Activated CD8-positive, alpha-beta memory T cell treated with anti-CD3 and anti-CD28 coated beads, Interleukin-2, amount 10 ng/mL, durations not matched to agents 7 days and 5 days (primary cell): ENCODE measurements around the gene ZNF736. TPM values are rescaled to one million over a fixed set of nuclear protein-coding genes. Genes with fewer than 3 reads are reported as not detected.
A peak's percentile ranks its signal among the peaks of the same experiment; 100 is the strongest.
"Not testable (repeated sequence)": the region's sequence is repeated elsewhere in the genome, so short reads cannot be mapped to it uniquely, and the experiment has no call there.

ENCODE experiments used
- ATAC-seq: fragments of 150-1000 bp; cut with Tn5 transposase; one replicate; pipeline ENCODE4 v1.10.0; 2021; ENCODE audit warnings: moderate library complexity
- CTCF ChIA-PET: fragments of 350-600 bp; sonication (Branson Sonifier 250); formaldehyde crosslinking; loops from one replicate; lab custom pipeline; 2021; ENCODE audit warnings: antibody characterized with exemption; lab: Charles Lee
- DNase-seq: peaks from one replicate; pipeline ENCODE4 v3.0.0-alpha.2; 2020
- H3K27ac Mint-ChIP-seq: one replicate; pipeline ENCODE4 v1.8.0; 2021; ENCODE audit warnings: mild to moderate bottlenecking, mixed read lengths
- H3K27me3 Mint-ChIP-seq: one replicate; pipeline ENCODE4 v1.8.0; 2021; ENCODE audit warnings: mixed read lengths
- H3K36me3 Mint-ChIP-seq: one replicate; pipeline ENCODE4 v1.8.0; 2021; ENCODE audit warnings: mild to moderate bottlenecking, mixed read lengths
- H3K4me1 Mint-ChIP-seq: one replicate; pipeline ENCODE4 v1.8.0; 2021; ENCODE audit warnings: mixed read lengths
- H3K4me3 Mint-ChIP-seq: one replicate; pipeline ENCODE4 v1.8.0; 2021; ENCODE audit warnings: mild to moderate bottlenecking, moderate library complexity, mixed read lengths
- H3K9me3 Mint-ChIP-seq: one replicate; pipeline ENCODE4 v1.8.0; 2022; ENCODE audit warnings: low read depth, mixed read lengths
- total RNA-seq, 2 experiments: library from RNA; stranded (reverse); gene quantifications; one replicate each; pipeline ENCODE4 v1.2.3, GENCODE V29; 2021

ZNF736 gene
- 10 to 100 TPM; 20.1 to 28.7 TPM for total RNA-seq

GRCh38 chr7:64313740-64314491, at the start of gene ZNF736:
Gene ZNF736 (plus strand): TSS chr7:64313961. CDS start chr7:64314151, 190 bp downstream.
- ATAC-seq (peak; percentile 100), DNase-seq (peak; percentile 94)
- Mint-ChIP-seq H3K27me3 (no peaks in the 10 kb centered on the region), H3K4me3 (peak within 1 kb of the TSS; percentile 99), H3K27ac (peak within 1 kb of the TSS; percentile 100), H3K36me3 (peaks cover 39% of the 10 kb centered on the region), H3K9me3 (peaks cover 9% of the 10 kb centered on the region), H3K4me1 (peaks cover 22% of the 10 kb centered on the region)
- CTCF ChIA-PET = interaction anchor here (0.6 to 1.4 kb wide), 4 partner anchors 13 to 386 kb away, joined by 3 to 5 read pairs (median 4); partner anchors contain the start of genes ZNF107 and ZNF680

GRCh38 chr7:64266341-64266919, 47.3 kb upstream of the ZNF736 start:
- Mint-ChIP-seq H3K9me3 (peaks cover 35% of the 10 kb centered on the region), H3K27ac (no peak overlapping the region), H3K27me3 (no peaks in the 10 kb centered on the region), H3K4me3 (no peak overlapping the region), H3K4me1 (no peaks in the 10 kb centered on the region), H3K36me3 (peaks cover 2% of the 10 kb centered on the region)
- ATAC-seq (no peak), DNase-seq (no peak)
- CTCF ChIA-PET = no interaction called here

GRCh38 chr7:64277630-64278029, 36.1 kb upstream of the ZNF736 start:
- Mint-ChIP-seq H3K9me3 (peaks cover 13% of the 10 kb centered on the region), H3K36me3 (no peaks in the 10 kb centered on the region), H3K4me3 (no peak overlapping the region), H3K4me1 (no peaks in the 10 kb centered on the region), H3K27ac (no peak overlapping the region), H3K27me3 (no peaks in the 10 kb centered on the region)
- ATAC-seq = no peak
- DNase-seq = no peak
- CTCF ChIA-PET = no interaction called here

GRCh38 chr7:64294701-64295420, 18.9 kb upstream of the ZNF736 start:
- H3K4me1 Mint-ChIP-seq = no peaks in the 10 kb centered on the region
- H3K27ac Mint-ChIP-seq = no peak overlapping the region
- no peak for ATAC-seq
- no peaks in the 10 kb centered on the region for H3K27me3 Mint-ChIP-seq
- no peaks in the 10 kb centered on the region for H3K36me3 Mint-ChIP-seq
- no peak for DNase-seq
- CTCF ChIA-PET = no interaction called here
- H3K9me3 Mint-ChIP-seq = peaks cover 13% of the 10 kb centered on the region
- no peak overlapping the region for H3K4me3 Mint-ChIP-seq

GRCh38 chr7:64297418-64297817, 16.3 kb upstream of the ZNF736 start:
- CTCF ChIA-PET, ATAC-seq, H3K4me1 Mint-ChIP-seq, H3K27me3 Mint-ChIP-seq, H3K4me3 Mint-ChIP-seq, H3K36me3 Mint-ChIP-seq, DNase-seq, H3K27ac Mint-ChIP-seq: not testable (repeated sequence)
- peaks cover 24% of the 10 kb centered on the region for H3K9me3 Mint-ChIP-seq

- ATAC-seq = no peak
- Mint-ChIP-seq H3K27me3 (no peaks in the 10 kb centered on the region), H3K4me1 (peaks cover 2% of the 10 kb centered on the region), H3K4me3 (no peak overlapping the region), H3K27ac (no peak overlapping the region), H3K9me3 (peaks cover 31% of the 10 kb centered on the region), H3K36me3 (peaks cover 2% of the 10 kb centered on the region)
- no peak for DNase-seq
- CTCF ChIA-PET = no interaction called here
Observed at GRCh38 chr7:64300641-64301405, 12.9 kb upstream of the ZNF736 start.

GRCh38 chr7:64307254-64308015, 6.3 kb upstream of the ZNF736 start:
- H3K4me1 Mint-ChIP-seq = peaks cover 17% of the 10 kb centered on the region
- DNase-seq (peak; percentile 97), ATAC-seq (peak; percentile 99)
- H3K4me3 Mint-ChIP-seq = peak overlapping the region; percentile 90
- peak overlapping the region; percentile 94 for H3K27ac Mint-ChIP-seq
- H3K36me3 Mint-ChIP-seq = peaks cover 19% of the 10 kb centered on the region
- H3K9me3 Mint-ChIP-seq = peaks cover 8% of the 10 kb centered on the region
- CTCF ChIA-PET = interaction anchor here (0.9 to 1.1 kb wide), 2 partner anchors 359 to 487 kb away, joined by 3 to 4 read pairs; partner anchors contain the start of genes ZNF107 and ZNF138
- H3K27me3 Mint-ChIP-seq = no peaks in the 10 kb centered on the region

GRCh38 chr7:64308016-64308270, 5.8 kb upstream of the ZNF736 start:
- CTCF ChIA-PET = interaction anchor here (0.9 to 1.1 kb wide), 2 partner anchors 358 to 487 kb away, joined by 3 to 4 read pairs; partner anchors contain the start of genes ZNF107 and ZNF138
- DNase-seq (no peak), ATAC-seq (no peak)
- Mint-ChIP-seq H3K9me3 (peaks cover 8% of the 10 kb centered on the region), H3K27me3 (no peaks in the 10 kb centered on the region), H3K4me1 (peaks cover 18% of the 10 kb centered on the region), H3K27ac (peak overlapping the region; percentile 94), H3K4me3 (peak overlapping the region; percentile 90), H3K36me3 (peaks cover 19% of the 10 kb centered on the region)

- ATAC-seq (no peak), DNase-seq (no peak)
- H3K4me3 Mint-ChIP-seq = no peak overlapping the region
- no peaks in the 10 kb centered on the region for H3K9me3 Mint-ChIP-seq
- no peaks in the 10 kb centered on the region for H3K27me3 Mint-ChIP-seq
- H3K36me3 Mint-ChIP-seq = peaks cover 25% of the 10 kb centered on the region
- H3K4me1 Mint-ChIP-seq = peaks cover 32% of the 10 kb centered on the region
- CTCF ChIA-PET = no interaction called here
- no peak overlapping the region for H3K27ac Mint-ChIP-seq
Observed at GRCh38 chr7:64310426-64310825, 3.3 kb upstream of the ZNF736 start.

- peaks cover 24% of the 10 kb centered on the region for H3K4me1 Mint-ChIP-seq
- H3K9me3 Mint-ChIP-seq = peaks cover 7% of the 10 kb centered on the region
- H3K27me3 Mint-ChIP-seq = no peaks in the 10 kb centered on the region
- peaks cover 39% of the 10 kb centered on the region for H3K36me3 Mint-ChIP-seq
- CTCF ChIA-PET = no interaction called here
- ATAC-seq (no peak), DNase-seq (no peak)
- H3K27ac Mint-ChIP-seq = peak overlapping the region; percentile 100
- no peak overlapping the region for H3K4me3 Mint-ChIP-seq
Observed at GRCh38 chr7:64312826-64313225, 935 bp upstream of the ZNF736 start.

- Mint-ChIP-seq H3K27me3 (no peaks in the 10 kb centered on the region), H3K9me3 (peaks cover 10% of the 10 kb centered on the region), H3K4me3 (peak overlapping the region; percentile 99), H3K36me3 (peaks cover 38% of the 10 kb centered on the region), H3K4me1 (peaks cover 22% of the 10 kb centered on the region), H3K27ac (peak overlapping the region; percentile 100)
- DNase-seq (peak; percentile 42), ATAC-seq (no peak)
- CTCF ChIA-PET = interaction anchor here (1.3 to 1.4 kb wide), 3 partner anchors 13 to 352 kb away, joined by 4 to 5 read pairs (median 4); partner anchors contain the start of genes ZNF107 and ZNF680
Observed at GRCh38 chr7:64314566-64314965, 805 bp downstream of the ZNF736 start.

- ATAC-seq, CTCF ChIA-PET, H3K27ac Mint-ChIP-seq, DNase-seq, H3K27me3 Mint-ChIP-seq, H3K4me3 Mint-ChIP-seq: not testable (repeated sequence)
- H3K9me3 Mint-ChIP-seq = peaks cover 12% of the 10 kb centered on the region
- H3K36me3 Mint-ChIP-seq = peaks cover 43% of the 10 kb centered on the region
- peaks cover 22% of the 10 kb centered on the region for H3K4me1 Mint-ChIP-seq
Observed at GRCh38 chr7:64316031-64316742, 2.4 kb downstream of the ZNF736 start.
